Liver (tissue), 9 donors: ENCODE measurements around the gene EZH1. TPM values are rescaled to one million over a fixed set of nuclear protein-coding genes. Genes with fewer than 3 reads are reported as not detected.

Experiments used
- DNase-seq: peaks from one replicate; pipeline ENCODE4 v3.0.0-alpha.2; 2017; ENCODE audit warnings: low spot score
- H3K27ac ChIP-seq, 2 donors: one replicate each; pipeline ENCODE4 v1.7.0; 2013; ENCODE audit warnings: inconsistent platforms in 2 of 2, low read length in 2 of 2, control low read depth in 1 of 2, low read depth in 1 of 2, mild to moderate bottlenecking in 1 of 2
- H3K27me3 ChIP-seq, 4 donors: one replicate each; pipeline versions ENCODE4 v1.6.1 to v1.7.0; 2013; ENCODE audit warnings: low read length in 3 of 4, inconsistent platforms in 1 of 4, mild to moderate bottlenecking in 1 of 4, moderate library complexity in 1 of 4; ENCODE audit not compliant: control insufficient read depth in 4 of 4, insufficient read depth in 4 of 4
- H3K36me3 ChIP-seq, 4 donors: one replicate each; pipeline versions ENCODE4 v1.6.1 to v1.7.0; 2013; ENCODE audit warnings: low read length in 3 of 4, mild to moderate bottlenecking in 3 of 4, low read depth in 1 of 4, moderate library complexity in 1 of 4; ENCODE audit not compliant: control insufficient read depth in 4 of 4, insufficient read depth in 3 of 4
- H3K4me1 ChIP-seq, 4 donors: one replicate each; pipeline versions ENCODE4 v1.6.1 to v1.7.0; 2013; ENCODE audit warnings: low read length in 3 of 4, mild to moderate bottlenecking in 3 of 4, moderate library complexity in 1 of 4; ENCODE audit not compliant: control insufficient read depth in 4 of 4, insufficient read depth in 4 of 4
- H3K4me3 ChIP-seq, 3 donors: one replicate each; pipeline versions ENCODE4 v1.6.1 to v1.7.0; 2013; ENCODE audit warnings: low read length in 3 of 3, control low read depth in 1 of 3, low read depth in 1 of 3, mild to moderate bottlenecking in 1 of 3
- H3K9ac ChIP-seq, 2 donors: one replicate each; pipeline ENCODE4 v1.7.0; 2013; ENCODE audit warnings: low read length in 2 of 2, mild to moderate bottlenecking in 2 of 2, moderate library complexity in 2 of 2, control low read depth in 1 of 2, low read depth in 1 of 2
- H3K9me3 ChIP-seq, 4 donors: one replicate each; pipeline versions ENCODE4 v1.6.1 to v1.7.0; 2013; ENCODE audit warnings: low read length in 3 of 4; ENCODE audit not compliant: control insufficient read depth in 4 of 4
- ATF3 ChIP-seq: IDR thresholded peaks from 2 replicates; pipeline ENCODE4 v1.6.1; 2016; ENCODE audit warnings: antibody characterized with exemption
- EGR1 ChIP-seq, 2 donors: IDR thresholded peaks; 2 replicates each; pipeline ENCODE4 v1.6.1; 2016 to 2018; ENCODE audit warnings: antibody characterized with exemption in 2 of 2, low read depth in 2 of 2
- FOXA1 ChIP-seq: IDR thresholded peaks from 2 replicates; pipeline ENCODE4 v1.6.1; 2016; ENCODE audit warnings: antibody characterized with exemption
- FOXA2 ChIP-seq: IDR thresholded peaks from 2 replicates; pipeline ENCODE4 v1.6.1; 2016; ENCODE audit warnings: antibody characterized with exemption
- GABPA ChIP-seq, 2 donors: IDR thresholded peaks in 1 of 2; conservative IDR thresholded peaks in 1 of 2; 2 replicates each; pipeline ENCODE4 v1.6.1; 2016; ENCODE audit warnings: antibody characterized with exemption in 2 of 2, mild to moderate bottlenecking in 1 of 2, moderate library complexity in 1 of 2
- HNF4A ChIP-seq, 2 donors: conservative IDR thresholded peaks; 2 replicates each; pipeline ENCODE4 v1.6.1; 2016; ENCODE audit warnings: antibody characterized with exemption in 2 of 2, mild to moderate bottlenecking in 2 of 2
- HNF4G ChIP-seq: IDR thresholded peaks from 2 replicates; pipeline ENCODE4 v1.6.1; 2016; ENCODE audit warnings: antibody characterized with exemption
- MAX ChIP-seq: IDR thresholded peaks from 2 replicates; pipeline ENCODE4 v1.6.1; 2016; ENCODE audit warnings: antibody characterized with exemption
- NR2F2 ChIP-seq: IDR thresholded peaks from 2 replicates; pipeline ENCODE4 v1.6.1; 2016; ENCODE audit warnings: antibody characterized with exemption
- RAD21 ChIP-seq, 2 donors: IDR thresholded peaks; 2 replicates each; pipeline ENCODE4 v1.6.1; 2016; ENCODE audit warnings: antibody characterized with exemption in 2 of 2, mild to moderate bottlenecking in 2 of 2
- REST ChIP-seq: IDR thresholded peaks from 2 replicates; pipeline ENCODE4 v1.6.1; 2016; ENCODE audit warnings: antibody characterized with exemption, mild to moderate bottlenecking
- RXRA ChIP-seq, 2 donors: IDR thresholded peaks; 2 replicates each; pipeline ENCODE4 v1.6.1; 2017 to 2018; ENCODE audit warnings: antibody characterized with exemption in 2 of 2, mild to moderate bottlenecking in 1 of 2
- SP1 ChIP-seq: IDR thresholded peaks from 2 replicates; pipeline ENCODE4 v1.6.1; 2018; ENCODE audit warnings: antibody characterized with exemption, mild to moderate bottlenecking
- YY1 ChIP-seq: IDR thresholded peaks from 2 replicates; pipeline ENCODE4 v1.6.1; 2016; ENCODE audit warnings: antibody characterized with exemption, mild to moderate bottlenecking
- WGBS: extraction: QIAGEN DNeasy Blood & Tissue Kit; methylation state at CpG from one replicate; pipeline ENCODE4 v1.1.7; 2013; 5-methylcytosine and 5-hydroxymethylcytosine counted together
- polyA plus RNA-seq, 2 donors: library from polyadenylated mRNA; stranded (reverse) in 1 of 2; unstranded in 1 of 2; fragments of 200-250 nt in 1 of 2; fragments of >200 nt in 1 of 2; fragmentation: Nextera tagmentation in 1 of 2; extraction: Ambion mirVana in 1 of 2; gene quantifications; one replicate each; pipeline versions ENCODE4 v1.2.1 to v1.2.3, GENCODE V29; 2013 to 2015
- total RNA-seq, 2 donors: library from RNA; depleted of rRNA; stranded (reverse); fragments of >200 nt; gene quantifications; one replicate each; pipeline ENCODE4 v1.2.3, GENCODE V29; 2014
- donor health status: healthy.
- donor health status: healthy.
- donor health status: healthy.
- donor health status: healthy.
- donor health status: healthy.

Gene EZH1
- total and polyA plus RNA-seq, 4 donors = 4.3 to 18.3 (median 10.9) TPM

- no peak for TF ChIP-seq FOXA2
These were observed 4.1 kb downstream of the EZH1 start (continued) for GRCh38 chr17:42740699-42741098.

GRCh38 chr17:42725143-42725542 is 19.7 kb downstream of the EZH1 start:
- H3K4me3 ChIP-seq = no peak overlapping the region
- H3K27ac ChIP-seq = no peak overlapping the region
- WGBS = 98% methylated on average over 6 of the region's 6 CpGs
- H3K9me3 ChIP-seq = no peaks in the 10 kb centered on the region
- H3K27me3 ChIP-seq = no peaks in the 10 kb centered on the region
- peaks cover 0 to 55% (median 27%) of the 10 kb centered on the region in 4 donors for H3K36me3 ChIP-seq
- TF ChIP-seq SP1 (no peak), RXRA (IDR thresholded peaks at IDR 0.05) (no peak), MAX (no peak), YY1 (no peak), GABPA (IDR thresholded peaks at IDR 0.05 in 1 of 2, conservative IDR thresholded peaks at IDR 0.05 in 1 of 2) (no peak), HNF4A (conservative IDR thresholded peaks at IDR 0.05) (no peak), NR2F2 (no peak), FOXA2 (no peak), ATF3 (no peak), HNF4G (no peak), RAD21 (IDR thresholded peaks at IDR 0.05) (no peak)
- H3K4me1 ChIP-seq = no peaks in the 10 kb centered on the region
- no peak for DNase-seq
- H3K9ac ChIP-seq = no peak overlapping the region

GRCh38 chr17:42723636-42724035 is 21.2 kb downstream of the EZH1 start:
- no peaks in the 10 kb centered on the region for H3K4me1 ChIP-seq
- 86% methylated on average over 3 of the region's 3 CpGs for WGBS
- H3K27ac ChIP-seq = no peak overlapping the region
- no peaks in the 10 kb centered on the region for H3K27me3 ChIP-seq
- TF ChIP-seq EGR1 (IDR thresholded peaks at IDR 0.05; ENCODE audit: low read depth in 2 of 2) = no peak
- no peak for TF ChIP-seq RXRA (IDR thresholded peaks at IDR 0.05)
- no peak for TF ChIP-seq FOXA1
- TF ChIP-seq FOXA2 = no peak
- no peak for TF ChIP-seq REST
- no peak for TF ChIP-seq YY1
- no peak for DNase-seq
- no peak overlapping the region for H3K9ac ChIP-seq
- no peak overlapping the region for H3K4me3 ChIP-seq
- H3K9me3 ChIP-seq = no peaks in the 10 kb centered on the region
- peaks cover 0 to 57% (median 33%) of the 10 kb centered on the region in 4 donors for H3K36me3 ChIP-seq
